Hindlimb muscle (tissue), 1 donor: Measurements from ENCODE around the gene PLPPR3. TPM values are rescaled to one million over a fixed set of nuclear protein-coding genes. Genes with fewer than 3 reads are reported as not detected.
A peak's percentile ranks its signal among the peaks of the same experiment; 100 is the strongest.
"Not testable (repeated sequence)": the region's sequence is repeated elsewhere in the genome, so short reads cannot be mapped to it uniquely, and the experiment has no call there.

ENCODE experiments used
- DNase-seq: peaks from one replicate; pipeline ENCODE4 v3.0.0-alpha.2; 2013
- polyA plus RNA-seq: library from polyadenylated mRNA; unstranded; fragments of 120-200 nt; gene quantifications from one replicate; pipeline ENCODE4 v1.2.1, GENCODE V29; 2013; ENCODE audit not compliant: insufficient read length

PLPPR3 gene
- polyA plus RNA-seq, 1 donor: not detected

GRCh38 chr19:853014-853585 is 31.3 kb upstream of the PLPPR3 start:
- DNase-seq: no peak

- DNase-seq: no peak
Observed at GRCh38 chr19:852136-853013, 30.6 kb upstream of the PLPPR3 start, which contains the start of gene ELANE. Gene ELANE, plus strand, starts transcription at chr19:852303. Its CDS starts 26 bp downstream, at chr19:852329.

GRCh38 chr19:850979-851335 is 29.2 kb upstream of the PLPPR3 start:
- no peak for DNase-seq

GRCh38 chr19:850221-850978 is 28.6 kb upstream of the PLPPR3 start:
- DNase-seq: peak; percentile 83

GRCh38 chr19:849195-849594 is 27.4 kb upstream of the PLPPR3 start:
- not testable (repeated sequence) for DNase-seq

- DNase-seq: no peak
Observed at GRCh38 chr19:848386-848921, 26.7 kb upstream of the PLPPR3 start.

- no peak for DNase-seq
Observed at GRCh38 chr19:845707-846521, 24.2 kb upstream of the PLPPR3 start.

GRCh38 chr19:844546-844971 is 22.8 kb upstream of the PLPPR3 start:
- DNase-seq: no peak

- DNase-seq: no peak
Observed at GRCh38 chr19:843836-844545, 22.2 kb upstream of the PLPPR3 start.

GRCh38 chr19:843180-843835 is 21.6 kb upstream of the PLPPR3 start:
- DNase-seq: no peak

GRCh38 chr19:842802-843179 is 21.0 kb upstream of the PLPPR3 start:
- not testable (repeated sequence) for DNase-seq

GRCh38 chr19:840519-841206 is 18.9 kb upstream of the PLPPR3 start, which contains the start of gene PRTN3:
Gene PRTN3, plus strand, starts transcription at chr19:840999. Its CDS starts 10 bp downstream, at chr19:841009.
- no peak for DNase-seq

GRCh38 chr19:835210-835810 is 13.6 kb upstream of the PLPPR3 start:
- no peak for DNase-seq

- DNase-seq: no peak
Observed at GRCh38 chr19:834216-834615, 12.5 kb upstream of the PLPPR3 start.

GRCh38 chr19:831407-832369 is 9.9 kb upstream of the PLPPR3 start:
- DNase-seq: no peak

- no peak for DNase-seq
Observed at GRCh38 chr19:829129-829758, 7.5 kb upstream of the PLPPR3 start.

GRCh38 chr19:827710-828321 is 6.1 kb upstream of the PLPPR3 start, which contains the start of gene AZU1:
Gene AZU1, plus strand, starts transcription at chr19:827837. Its CDS starts 10 bp downstream, at chr19:827847.
- no peak for DNase-seq
